K562 (cell line): ENCODE measurements around the gene BSCL2. TPM values are rescaled to one million over a fixed set of nuclear protein-coding genes. Genes with fewer than 3 reads are reported as not detected.

Experiments
- BRD4 ChIP-seq: fragments of 200-600 bp; sonication (generic); IDR thresholded peaks from 2 replicates; pipeline ENCODE4 v1.6.1; 2017; ENCODE audit warnings: inconsistent platforms
- CCNT2 ChIP-seq: IDR thresholded peaks from 2 replicates; pipeline ENCODE4 v1.6.1; 2011; ENCODE audit warnings: borderline replicate concordance, low read depth, mild to moderate bottlenecking, moderate library complexity, mixed read lengths, low read length; ENCODE audit not compliant: insufficient read length; ENCODE audit errors: extremely low read depth
- CHD2 ChIP-seq: IDR thresholded peaks from 2 replicates; pipeline ENCODE4 v1.6.1; 2011; ENCODE audit warnings: low read depth, low read length
- CTCF ChIP-seq, 3 experiments: IDR thresholded peaks in 2 of 3; conservative IDR thresholded peaks in 1 of 3; 2 replicates each; pipeline ENCODE4 v1.5.1; 2011 to 2012; ENCODE audit warnings: low read length in 3 of 3, mild to moderate bottlenecking in 3 of 3, control low read depth in 2 of 3, improper control_type of control experiment in 1 of 3, inconsistent platforms in 1 of 3, low read depth in 1 of 3, mixed read lengths in 1 of 3, moderate library complexity in 1 of 3; ENCODE audit not compliant: insufficient read depth in 2 of 3
- DMBX1 ChIP-seq: fragments of 250-450 bp; sonication (Bioruptor Pico); IDR thresholded peaks from 2 replicates; pipeline ENCODE4 v1.8.0; 2022; ENCODE audit warnings: inconsistent platforms, mild to moderate bottlenecking, moderate library complexity, borderline replicate concordance
- EHMT2 ChIP-seq: fragments of 450-650 bp; IDR thresholded peaks from 2 replicates; pipeline ENCODE4 v1.6.1; 2018; ENCODE audit warnings: antibody characterized with exemption
- ELF4 ChIP-seq: fragments of 450-650 bp; formaldehyde crosslinking; IDR thresholded peaks from 2 replicates; pipeline ENCODE4 v1.4.0; 2022; ENCODE audit warnings: missing genetic modification characterization
- FOXK1 ChIP-seq: sonication (generic); formaldehyde crosslinking; IDR thresholded peaks from 2 replicates; pipeline ENCODE4 v1.8.0; 2022; ENCODE audit warnings: missing genetic modification reagents, mild to moderate bottlenecking, borderline replicate concordance
- ILK ChIP-seq: fragments of 450-650 bp; IDR thresholded peaks from 2 replicates; pipeline ENCODE4 v1.6.1; 2016; ENCODE audit warnings: missing genetic modification characterization, low read depth, mild to moderate bottlenecking, missing compliant biosample characterization, moderate library complexity, borderline replicate concordance
- JUN ChIP-seq, 2 experiments: sonication (generic) in 1 of 2; formaldehyde crosslinking in 1 of 2; IDR thresholded peaks; 2 replicates each; pipeline versions ENCODE4 v1.6.1 to v1.8.0; 2012 to 2022; ENCODE audit warnings: borderline replicate concordance in 2 of 2, mild to moderate bottlenecking in 2 of 2, improper control_type of control experiment in 1 of 2, low read depth in 1 of 2, low read length in 1 of 2, missing genetic modification reagents in 1 of 2
- MAFG ChIP-seq: fragments of 450-650 bp; conservative IDR thresholded peaks from 2 replicates; pipeline ENCODE4 v1.6.1; 2016; ENCODE audit warnings: missing genetic modification characterization, missing compliant biosample characterization
- MBD2 ChIP-seq: sonication (generic); IDR thresholded peaks from 2 replicates; pipeline ENCODE4 v1.6.1; 2016; ENCODE audit warnings: low read depth, borderline replicate concordance
- MYBL2 ChIP-seq, 2 experiments: fragments of 450-650 bp in 1 of 2; sonication (generic) in 1 of 2; formaldehyde crosslinking in 1 of 2; IDR thresholded peaks; 2 replicates each; pipeline versions ENCODE4 v1.6.1 to v1.8.1; 2017 to 2022; ENCODE audit warnings: borderline replicate concordance in 1 of 2, inconsistent platforms in 1 of 2, low read depth in 1 of 2, mild to moderate bottlenecking in 1 of 2, missing genetic modification reagents in 1 of 2, moderate library complexity in 1 of 2
- NUFIP1 ChIP-seq: fragments of 450-650 bp; IDR thresholded peaks from 2 replicates; pipeline ENCODE4 v1.6.1; 2018; ENCODE audit not compliant: partially characterized antibody
- RBM25 ChIP-seq: fragments of 200-400 bp; formaldehyde crosslinking; IDR thresholded peaks from 2 replicates; pipeline ENCODE4 v1.6.1; 2018; ENCODE audit warnings: low read length, low read depth, moderate library complexity; ENCODE audit not compliant: severe bottlenecking
- TAF1 ChIP-seq: IDR thresholded peaks from 2 replicates; pipeline ENCODE4 v1.6.1; 2011; ENCODE audit warnings: mild to moderate bottlenecking, low read length, moderate library complexity; ENCODE audit not compliant: insufficient read depth, control insufficient read depth, severe bottlenecking; ENCODE audit errors: extremely low read depth
- VEZF1 ChIP-seq: fragments of 200-800 bp; sonication (Bioruptor generic); IDR thresholded peaks from 2 replicates; pipeline ENCODE4 v1.6.1; 2017; ENCODE audit warnings: missing genetic modification characterization, missing compliant biosample characterization
- ZFP36 ChIP-seq: fragments of 150-350 bp; IDR thresholded peaks from 2 replicates; pipeline ENCODE4 v1.6.1; 2018; ENCODE audit warnings: low read length, low read depth; ENCODE audit not compliant: partially characterized antibody
- ZNF175 ChIP-seq: fragments of 200-800 bp; sonication (Bioruptor generic); IDR thresholded peaks from 2 replicates; pipeline ENCODE4 v1.6.1; 2016; ENCODE audit warnings: low read depth, mild to moderate bottlenecking, missing genetic modification characterization, missing compliant biosample characterization
- ZNF217 ChIP-seq: sonication (generic); formaldehyde crosslinking; IDR thresholded peaks from 2 replicates; pipeline ENCODE4 v1.8.0; 2022; ENCODE audit warnings: mild to moderate bottlenecking, missing genetic modification reagents
- ZNF583 ChIP-seq: fragments of 250-450 bp; sonication (Bioruptor Pico); IDR thresholded peaks from 2 replicates; pipeline ENCODE4 v1.4.0; 2020
- ZNF707 ChIP-seq: fragments of 250-450 bp; sonication (Bioruptor Pico); conservative IDR thresholded peaks from 2 replicates; pipeline ENCODE4 v1.8.0; 2022; ENCODE audit warnings: inconsistent platforms, mild to moderate bottlenecking, moderate library complexity
- ZNF76 ChIP-seq: fragments of 250-450 bp; sonication (Bioruptor Pico); IDR thresholded peaks from 2 replicates; pipeline ENCODE4 v1.4.0; 2020; ENCODE audit warnings: mild to moderate bottlenecking, moderate library complexity, borderline replicate concordance
- polyA plus RNA-seq, 8 experiments: library from polyadenylated mRNA; depleted of rRNA in 4 of 8; stranded (reverse) in 5 of 8; unstranded in 3 of 8; fragments of >200 nt; fragmentation: Nextera tagmentation in 2 of 8; fragmentation: Illumina TruSeq in 1 of 8; extraction: Ambion mirVana in 2 of 8; extraction: Trizol in 1 of 8; gene quantifications; 2 replicates each; pipeline versions ENCODE4 v1.2.1 to v1.2.3, GENCODE V29; 2011 to 2014; ENCODE audit warnings: inconsistent platforms in 1 of 8, missing spikeins in 1 of 8
- total RNA-seq, 7 experiments: library from RNA; depleted of rRNA in 6 of 7; stranded (reverse); fragments of >200 nt in 6 of 7; fragmentation: Illumina TruSeq in 2 of 7; extraction: Trizol in 2 of 7; gene quantifications; 2 replicates each; pipeline versions ENCODE4 v1.2.1 to v1.2.3, GENCODE V29; 2011 to 2021; ENCODE audit warnings: low replicate concordance in 1 of 7
- TF ChIP-seq, protein P1 (sequence below): fragments of 450-650 bp; IDR thresholded peaks from 2 replicates; pipeline ENCODE4 v1.6.1; 2016; ENCODE audit warnings: low read depth, mild to moderate bottlenecking, moderate library complexity

BSCL2 gene
- total and polyA plus RNA-seq, 9 of the 15 experiments (the other 6 are each of a cell fraction or from before 2014, with no cell fraction given) = 18.9 to 51.7 (median 35.2) TPM

DNA sequence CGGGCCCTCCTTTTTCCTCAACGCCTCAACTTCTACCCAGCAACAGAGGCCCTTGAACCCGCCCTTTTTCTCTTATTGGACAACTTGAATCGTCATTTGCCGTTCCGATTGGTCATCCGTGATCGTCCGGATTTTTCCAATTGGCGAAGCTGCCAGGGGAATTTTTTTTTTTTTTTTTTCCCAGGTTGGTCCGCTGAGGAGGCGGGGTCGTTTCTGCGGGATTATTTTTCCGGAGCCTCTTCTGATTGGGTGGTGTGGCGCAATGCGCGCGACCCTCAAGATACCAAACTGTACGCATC lies 20.6 kb upstream of the BSCL2 start (continued):
- TF ChIP-seq TAF1 (no peak), ELF4 (CRISPR knock-in tag) (no peak), CTCF (IDR thresholded peaks at IDR 0.05 in 2 of 3, conservative IDR thresholded peaks at IDR 0.05 in 1 of 3; ENCODE audit: insufficient read depth in 2 of 3, low read depth in 1 of 3, low read length in 3 of 3) (no peak), NUFIP1 (no peak), BRD4 (no peak), MAFG (tag) (no peak), MBD2 (no peak), VEZF1 (no peak), ZNF175 (no peak), RBM25 (peak; percentile 85), ZNF217 (CRISPR knock-in tag) (no peak), EHMT2 (no peak), ZFP36 (no peak), ZNF583 (no peak), JUN (IDR thresholded peaks at IDR 0.05; ENCODE audit: borderline replicate concordance, low read depth, low read length) (no peak), JUN (CRISPR knock-in tag; IDR thresholded peaks at IDR 0.05; ENCODE audit: borderline replicate concordance) (no peak), FOXK1 (CRISPR knock-in tag) (no peak), MYBL2 (IDR thresholded peaks at IDR 0.05; ENCODE audit: low read depth) (peak; percentile 88), MYBL2 (CRISPR knock-in tag; IDR thresholded peaks at IDR 0.05; ENCODE audit: borderline replicate concordance) (no peak), ZNF76 (CRISPR knock-in tag) (no peak), CHD2 (no peak), CCNT2 (no peak), ILK (no peak), DMBX1 (CRISPR knock-in tag) (no peak), ZNF707 (CRISPR knock-in tag) (no peak)
- TF ChIP-seq, protein P1, sequence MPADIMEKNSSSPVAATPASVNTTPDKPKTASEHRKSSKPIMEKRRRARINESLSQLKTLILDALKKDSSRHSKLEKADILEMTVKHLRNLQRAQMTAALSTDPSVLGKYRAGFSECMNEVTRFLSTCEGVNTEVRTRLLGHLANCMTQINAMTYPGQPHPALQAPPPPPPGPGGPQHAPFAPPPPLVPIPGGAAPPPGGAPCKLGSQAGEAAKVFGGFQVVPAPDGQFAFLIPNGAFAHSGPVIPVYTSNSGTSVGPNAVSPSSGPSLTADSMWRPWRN = peak; percentile 56; the same call in 1 of the 2 replicates
